Ovary (tissue), 3 donors: ENCODE measurements around the gene FTO.

Source experiments
- POLR2A ChIP-seq: fragments of 450-650 bp; IDR thresholded peaks from one replicate; pipeline ENCODE4 v1.6.1; 2017; ENCODE audit warnings: antibody characterized with exemption, mild to moderate bottlenecking, moderate library complexity
- TF ChIP-seq, protein P1 (sequence below), 3 donors: fragments of 450-650 bp in 2 of 3; fragments of 200-600 bp in 1 of 3; IDR thresholded peaks; one replicate each; pipeline versions ENCODE4 v1.5.1 to v1.8.0; 2016 to 2022; ENCODE audit warnings: antibody characterized with exemption in 3 of 3, mild to moderate bottlenecking in 1 of 3
- donor health status: DM: no; HTN: no; CAD: no.

DNA sequence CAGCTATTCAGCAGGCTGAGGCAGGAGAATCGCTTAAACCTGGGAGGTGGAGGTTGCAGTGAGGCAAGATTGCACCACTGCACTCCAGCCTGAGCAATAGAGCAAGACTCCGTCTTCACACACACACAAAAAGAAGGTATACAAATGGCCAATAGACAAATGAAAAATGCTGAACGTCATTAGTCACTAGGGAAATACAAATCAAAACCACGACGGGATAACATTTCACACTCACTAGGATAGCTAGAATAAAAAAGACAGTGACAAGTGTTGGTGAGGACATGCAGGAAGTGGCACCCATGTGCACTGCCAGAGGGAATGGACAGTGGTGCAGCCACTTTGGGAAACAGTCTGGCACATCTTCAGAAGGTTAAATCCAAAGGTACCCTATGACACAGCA lies 172.9 kb downstream of the FTO start:
- TF ChIP-seq, protein P1, sequence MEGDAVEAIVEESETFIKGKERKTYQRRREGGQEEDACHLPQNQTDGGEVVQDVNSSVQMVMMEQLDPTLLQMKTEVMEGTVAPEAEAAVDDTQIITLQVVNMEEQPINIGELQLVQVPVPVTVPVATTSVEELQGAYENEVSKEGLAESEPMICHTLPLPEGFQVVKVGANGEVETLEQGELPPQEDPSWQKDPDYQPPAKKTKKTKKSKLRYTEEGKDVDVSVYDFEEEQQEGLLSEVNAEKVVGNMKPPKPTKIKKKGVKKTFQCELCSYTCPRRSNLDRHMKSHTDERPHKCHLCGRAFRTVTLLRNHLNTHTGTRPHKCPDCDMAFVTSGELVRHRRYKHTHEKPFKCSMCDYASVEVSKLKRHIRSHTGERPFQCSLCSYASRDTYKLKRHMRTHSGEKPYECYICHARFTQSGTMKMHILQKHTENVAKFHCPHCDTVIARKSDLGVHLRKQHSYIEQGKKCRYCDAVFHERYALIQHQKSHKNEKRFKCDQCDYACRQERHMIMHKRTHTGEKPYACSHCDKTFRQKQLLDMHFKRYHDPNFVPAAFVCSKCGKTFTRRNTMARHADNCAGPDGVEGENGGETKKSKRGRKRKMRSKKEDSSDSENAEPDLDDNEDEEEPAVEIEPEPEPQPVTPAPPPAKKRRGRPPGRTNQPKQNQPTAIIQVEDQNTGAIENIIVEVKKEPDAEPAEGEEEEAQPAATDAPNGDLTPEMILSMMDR (IDR thresholded peaks at IDR 0.05): no peak
- TF ChIP-seq POLR2A: no peak
